LNCaP clone FGC (cell line): Measurements from ENCODE around the gene KANTR.

Experiments used
- DNase-seq: peaks from one replicate; pipeline ENCODE4 v3.0.0-alpha.2; 2011; ENCODE audit warnings: low read depth
- H3K4me3 ChIP-seq: 2 replicates; pipeline ENCODE4 v1.5.1; 2011; ENCODE audit warnings: mild to moderate bottlenecking, low read depth, low read length, control low read depth
- CTCF ChIP-seq: IDR thresholded peaks from 2 replicates; pipeline ENCODE4 v1.5.1; 2012; ENCODE audit warnings: mild to moderate bottlenecking; ENCODE audit not compliant: control insufficient read depth, insufficient read depth; ENCODE audit errors: extremely low read depth

KANTR gene

GRCh38 chrX:53126377-53126776, 32.4 kb downstream of the KANTR start:
- H3K4me3 ChIP-seq: no peak overlapping the region
- no peak for DNase-seq
- no peak for TF ChIP-seq CTCF

- H3K4me3 ChIP-seq: no peak overlapping the region
- TF ChIP-seq CTCF: no peak
- DNase-seq: no peak
These were observed 34.3 kb downstream of the KANTR start for GRCh38 chrX:53128097-53128749.

GRCh38 chrX:53133400-53133799, 39.5 kb downstream of the KANTR start:
- no peak for DNase-seq
- H3K4me3 ChIP-seq: no peak overlapping the region
- TF ChIP-seq CTCF: no peak

- TF ChIP-seq CTCF: no peak
- H3K4me3 ChIP-seq: no peak overlapping the region
- no peak for DNase-seq
These were observed 41.6 kb downstream of the KANTR start for GRCh38 chrX:53135581-53135980.

- DNase-seq: no peak
- no peak for TF ChIP-seq CTCF
- H3K4me3 ChIP-seq: no peak overlapping the region
These were observed 59.6 kb downstream of the KANTR start for GRCh38 chrX:53153581-53153980.

GRCh38 chrX:53155512-53156206, 61.7 kb downstream of the KANTR start:
- TF ChIP-seq CTCF: no peak
- no peak overlapping the region for H3K4me3 ChIP-seq
- no peak for DNase-seq

- no peak overlapping the region for H3K4me3 ChIP-seq
- TF ChIP-seq CTCF: no peak
- no peak for DNase-seq
These were observed 62.3 kb downstream of the KANTR start for GRCh38 chrX:53156207-53156596.
